B cell (primary cell): ENCODE measurements around the gene CD19. TPM values are rescaled to one million over a fixed set of nuclear protein-coding genes. Genes with fewer than 3 reads are reported as not detected.

Source experiments
- ATAC-seq: fragments of 200-7000 bp; cut with Tn5 transposase; one replicate; pipeline ENCODE4 v1.10.0; 2021; ENCODE audit warnings: low read depth, mild to moderate bottlenecking, moderate number of reproducible peaks, moderate library complexity
- CTCF ChIA-PET: fragments of 350-600 bp; sonication (Branson Sonifier 250); formaldehyde crosslinking; loops from one replicate; lab custom pipeline; 2021; ENCODE audit warnings: antibody characterized with exemption, inconsistent platforms; lab: Charles Lee
- POLR2A ChIA-PET: fragments of 350-600 bp; sonication (Branson Sonifier 250); formaldehyde crosslinking; loops from one replicate; lab custom pipeline; 2021; ENCODE audit warnings: antibody characterized with exemption; lab: Charles Lee
- DNase-seq: peaks from one replicate; pipeline ENCODE4 v3.0.0; 2013
- H2AFZ ChIP-seq: 2 replicates; pipeline ENCODE4 v1.6.1; 2012; ENCODE audit warnings: mild to moderate bottlenecking, low read depth, low read length; ENCODE audit not compliant: insufficient read depth, poor library complexity, severe bottlenecking
- H3K27ac ChIP-seq, 2 donors: 1 replicate in 1 of 2; 2 replicates in 1 of 2; pipeline ENCODE4 v1.5.1; 2012 to 2013; ENCODE audit warnings: low read length in 2 of 2, mild to moderate bottlenecking in 2 of 2, moderate library complexity in 1 of 2
- H3K27me3 ChIP-seq, 4 experiments: fragments of 200-600 bp in 1 of 4; sonication (generic) in 1 of 4; replicated peaks in 1 of 4; 1 replicate in 2 of 4; 2 replicates in 2 of 4; pipeline versions ENCODE4 v1.6.1 to v1.7.0; 2013 to 2016; ENCODE audit warnings: low read length in 3 of 4, mild to moderate bottlenecking in 2 of 4, mixed read lengths in 1 of 4, moderate library complexity in 1 of 4; ENCODE audit not compliant: insufficient read depth in 4 of 4, control insufficient read depth in 3 of 4; ENCODE audit errors: control extremely low read depth in 1 of 4
- H3K36me3 ChIP-seq, 2 experiments: replicated peaks in 1 of 2; 1 replicate in 1 of 2; 2 replicates in 1 of 2; pipeline versions ENCODE4 v1.6.1 to v1.7.1; 2013; ENCODE audit warnings: low read length in 1 of 2; ENCODE audit not compliant: insufficient read depth in 2 of 2, control insufficient read depth in 1 of 2; ENCODE audit errors: control extremely low read depth in 1 of 2, extremely low read depth in 1 of 2
- H3K4me1 ChIP-seq, 2 donors: fragments of 200-600 bp in 1 of 2; sonication (generic) in 1 of 2; 1 replicate in 1 of 2; 2 replicates in 1 of 2; pipeline versions ENCODE4 v1.5.1 to v1.6.1; 2013 to 2017; ENCODE audit warnings: low read length in 2 of 2; ENCODE audit not compliant: control insufficient read depth in 2 of 2, insufficient read depth in 2 of 2
- H3K4me2 ChIP-seq: replicated peaks from 2 replicates; pipeline ENCODE3; 2012; ENCODE audit warnings: mild to moderate bottlenecking, low read depth, low read length; ENCODE audit not compliant: poor library complexity, severe bottlenecking
- H3K4me3 ChIP-seq, 5 experiments: fragments of 200-600 bp in 1 of 5; sonication (generic) in 1 of 5; 1 replicate in 3 of 5; 2 replicates in 2 of 5; pipeline versions ENCODE4 v1.5.1 to v1.7.0; 2011 to 2016; ENCODE audit warnings: low read length in 4 of 5, mild to moderate bottlenecking in 4 of 5, low read depth in 2 of 5, control low read depth in 1 of 5, moderate library complexity in 1 of 5; ENCODE audit not compliant: insufficient read depth in 1 of 5; ENCODE audit errors: control extremely low read depth in 1 of 5, extremely low read depth in 1 of 5
- H3K79me2 ChIP-seq: fragments of 200-600 bp; sonication (generic); one replicate; pipeline ENCODE4 v1.6.0; 2016; ENCODE audit warnings: low read length; ENCODE audit not compliant: control insufficient read depth, insufficient read depth
- H3K9ac ChIP-seq: fragments of 200-600 bp; sonication (generic); 2 replicates; pipeline ENCODE4 v1.6.1; 2017; ENCODE audit warnings: mild to moderate bottlenecking, low read length, moderate library complexity
- H3K9me3 ChIP-seq, 3 donors: one replicate each; pipeline versions ENCODE4 v1.6.1 to v1.7.1; 2013; ENCODE audit warnings: low read length in 2 of 3; ENCODE audit not compliant: control insufficient read depth in 2 of 3, insufficient read depth in 1 of 3; ENCODE audit errors: control extremely low read depth in 1 of 3
- H4K20me1 ChIP-seq: 2 replicates; pipeline ENCODE4 v1.6.0; 2012; ENCODE audit warnings: mild to moderate bottlenecking, low read length; ENCODE audit not compliant: insufficient read depth, control insufficient read depth, poor library complexity, severe bottlenecking
- H3K27ac Mint-ChIP-seq: one replicate; pipeline ENCODE4 v1.8.0; 2021; ENCODE audit warnings: mixed read lengths
- H3K27me3 Mint-ChIP-seq: one replicate; pipeline ENCODE4 v1.8.0; 2021; ENCODE audit warnings: mixed read lengths
- H3K4me1 Mint-ChIP-seq: one replicate; pipeline ENCODE4 v1.8.0; 2021; ENCODE audit warnings: mixed read lengths
- H3K4me3 Mint-ChIP-seq: one replicate; pipeline ENCODE4 v1.8.0; 2021; ENCODE audit warnings: mixed read lengths
- H3K9me3 Mint-ChIP-seq: one replicate; pipeline ENCODE4 v1.8.0; 2022; ENCODE audit warnings: mixed read lengths; ENCODE audit not compliant: insufficient read depth
- EZH2 ChIP-seq: IDR thresholded peaks from 2 replicates; pipeline ENCODE4 v1.6.1; 2012; ENCODE audit warnings: borderline replicate concordance, low read depth, mild to moderate bottlenecking, moderate library complexity, low read length; ENCODE audit not compliant: insufficient read depth, poor library complexity, severe bottlenecking
- WGBS: methylation state at CpG from one replicate; pipeline ENCODE4 v1.1.5; 2013; ENCODE audit warnings: missing lambda C conversion rate; ENCODE audit not compliant: insufficient coverage; 5-methylcytosine and 5-hydroxymethylcytosine counted together
- intact Hi-C: fragments of 100-400 bp; cut with micrococcal nuclease; formaldehyde crosslinking; loops from one replicate; pipeline ENCODE4 v1.10.0; 2022
- polyA plus RNA-seq: library from polyadenylated mRNA; depleted of rRNA; stranded (reverse); fragments of >200 nt; gene quantifications from 2 replicates; pipeline ENCODE4 v1.2.3, GENCODE V29; 2012
- total RNA-seq, 2 donors: library from RNA; stranded (reverse); fragments of 120-200 nt in 1 of 2; gene quantifications; 1 replicate in 1 of 2; 2 replicates in 1 of 2; pipeline versions ENCODE4 v1.2.3 to v1.2.4, GENCODE V29; 2013 to 2022
- TF ChIP-seq, protein P1 (sequence below): fragments of 200-600 bp; IDR thresholded peaks from one replicate; pipeline ENCODE4 v1.8.0; 2022; ENCODE audit warnings: antibody characterized with exemption, mild to moderate bottlenecking

CD19 gene
- total and polyA plus RNA-seq, 2 donors (not counting 1 experiment from before 2014, with no cell fraction given) = 306 to 478 TPM

GRCh38 chr16:28984619-28985135 lies 52.9 kb downstream of the CD19 start, which contains the start of gene LAT:
TSS of gene LAT (plus strand) at chr16:28985052. CDS start at chr16:28985418, 366 bp downstream.
- TF ChIP-seq EZH2 = no peak
- TF ChIP-seq, protein P1, sequence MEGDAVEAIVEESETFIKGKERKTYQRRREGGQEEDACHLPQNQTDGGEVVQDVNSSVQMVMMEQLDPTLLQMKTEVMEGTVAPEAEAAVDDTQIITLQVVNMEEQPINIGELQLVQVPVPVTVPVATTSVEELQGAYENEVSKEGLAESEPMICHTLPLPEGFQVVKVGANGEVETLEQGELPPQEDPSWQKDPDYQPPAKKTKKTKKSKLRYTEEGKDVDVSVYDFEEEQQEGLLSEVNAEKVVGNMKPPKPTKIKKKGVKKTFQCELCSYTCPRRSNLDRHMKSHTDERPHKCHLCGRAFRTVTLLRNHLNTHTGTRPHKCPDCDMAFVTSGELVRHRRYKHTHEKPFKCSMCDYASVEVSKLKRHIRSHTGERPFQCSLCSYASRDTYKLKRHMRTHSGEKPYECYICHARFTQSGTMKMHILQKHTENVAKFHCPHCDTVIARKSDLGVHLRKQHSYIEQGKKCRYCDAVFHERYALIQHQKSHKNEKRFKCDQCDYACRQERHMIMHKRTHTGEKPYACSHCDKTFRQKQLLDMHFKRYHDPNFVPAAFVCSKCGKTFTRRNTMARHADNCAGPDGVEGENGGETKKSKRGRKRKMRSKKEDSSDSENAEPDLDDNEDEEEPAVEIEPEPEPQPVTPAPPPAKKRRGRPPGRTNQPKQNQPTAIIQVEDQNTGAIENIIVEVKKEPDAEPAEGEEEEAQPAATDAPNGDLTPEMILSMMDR = no peak
- Mint-ChIP-seq H3K27me3 (peaks cover 3% of the 10 kb centered on the region), H3K9me3 (peaks cover 6% of the 10 kb centered on the region), H3K4me1 (peaks cover 13% of the 10 kb centered on the region), H3K27ac (no peak within 1 kb of the TSS), H3K4me3 (peak within 1 kb of the TSS; percentile 67)
- DNase-seq = peak; percentile 59
- Histone ChIP-seq H3K9ac (no peak within 1 kb of the TSS), H3K27me3 (peaks cover 0 to 13% (median 0%) of the 10 kb centered on the region in 4 experiments), H3K4me1 (peaks cover 16 to 22% of the 10 kb centered on the region in 2 donors), H2AFZ (peak within 1 kb of the TSS; percentile 28), H3K4me3 (peak within 1 kb of the TSS in 4 of 5 experiments; percentile 15 to 39 (median 33)), H3K27ac (no peak within 1 kb of the TSS), H3K9me3 (peaks cover 0 to 30% (median 12%) of the 10 kb centered on the region in 3 donors), H3K36me3 (peaks cover 0 to 53% of the 10 kb centered on the region in 2 experiments), H3K79me2 (peaks cover 3% of the 10 kb centered on the region), H4K20me1 (peaks cover 30% of the 10 kb centered on the region), H3K4me2 (peak within 1 kb of the TSS; percentile 74)
- peak; percentile 72 for ATAC-seq
- intact Hi-C loops = no loop called here
- ChIA-PET CTCF (interaction anchor here (0.6 kb wide), 1 partner anchor 12 kb away, joined by 3 read pairs; no protein-coding TSS in a partner anchor), POLR2A (interaction anchor here (0.6 to 0.7 kb wide), 2 partner anchors 114 to 1439 kb away, joined by 4 to 5 read pairs; no protein-coding TSS in a partner anchor)
- WGBS = 2% methylated on average over 16 of the region's 24 CpGs
